GM12801 (cell line): ENCODE measurements around the gene CPHXL.

Source experiments
- TF ChIP-seq, protein P1 (sequence below): IDR thresholded peaks from one replicate; pipeline ENCODE4 v1.5.1; 2011; ENCODE audit warnings: control low read depth; ENCODE audit not compliant: insufficient read length; ENCODE audit errors: extremely low read depth

Gene CPHXL

DNA sequence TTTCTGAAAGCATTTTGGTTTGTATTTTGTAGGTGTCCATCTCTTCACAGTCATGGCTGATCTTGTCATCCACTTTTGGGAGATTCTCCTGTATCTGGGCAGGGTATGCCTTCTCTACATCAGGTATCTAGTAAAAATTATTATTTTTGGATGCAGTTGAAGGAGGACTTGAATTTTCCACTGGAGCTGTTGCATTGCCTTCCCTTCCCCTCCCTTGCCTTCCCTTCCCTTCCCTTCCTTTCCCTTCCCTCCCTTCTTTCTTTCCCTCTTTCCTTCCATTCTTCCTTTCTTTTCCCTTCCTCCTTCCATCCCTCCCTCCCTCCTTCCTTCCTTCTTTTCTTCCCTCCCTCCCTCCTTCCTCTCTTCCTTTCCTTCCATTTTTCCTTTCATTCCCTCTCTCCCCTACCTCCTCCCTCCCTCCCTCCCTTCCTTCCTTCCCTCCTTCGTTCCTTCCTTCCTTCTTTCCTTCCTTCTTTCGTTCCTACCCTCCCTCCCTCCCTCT is 33.8 kb upstream of the CPHXL start:
- TF ChIP-seq, protein P1, sequence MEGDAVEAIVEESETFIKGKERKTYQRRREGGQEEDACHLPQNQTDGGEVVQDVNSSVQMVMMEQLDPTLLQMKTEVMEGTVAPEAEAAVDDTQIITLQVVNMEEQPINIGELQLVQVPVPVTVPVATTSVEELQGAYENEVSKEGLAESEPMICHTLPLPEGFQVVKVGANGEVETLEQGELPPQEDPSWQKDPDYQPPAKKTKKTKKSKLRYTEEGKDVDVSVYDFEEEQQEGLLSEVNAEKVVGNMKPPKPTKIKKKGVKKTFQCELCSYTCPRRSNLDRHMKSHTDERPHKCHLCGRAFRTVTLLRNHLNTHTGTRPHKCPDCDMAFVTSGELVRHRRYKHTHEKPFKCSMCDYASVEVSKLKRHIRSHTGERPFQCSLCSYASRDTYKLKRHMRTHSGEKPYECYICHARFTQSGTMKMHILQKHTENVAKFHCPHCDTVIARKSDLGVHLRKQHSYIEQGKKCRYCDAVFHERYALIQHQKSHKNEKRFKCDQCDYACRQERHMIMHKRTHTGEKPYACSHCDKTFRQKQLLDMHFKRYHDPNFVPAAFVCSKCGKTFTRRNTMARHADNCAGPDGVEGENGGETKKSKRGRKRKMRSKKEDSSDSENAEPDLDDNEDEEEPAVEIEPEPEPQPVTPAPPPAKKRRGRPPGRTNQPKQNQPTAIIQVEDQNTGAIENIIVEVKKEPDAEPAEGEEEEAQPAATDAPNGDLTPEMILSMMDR = no peak

DNA sequence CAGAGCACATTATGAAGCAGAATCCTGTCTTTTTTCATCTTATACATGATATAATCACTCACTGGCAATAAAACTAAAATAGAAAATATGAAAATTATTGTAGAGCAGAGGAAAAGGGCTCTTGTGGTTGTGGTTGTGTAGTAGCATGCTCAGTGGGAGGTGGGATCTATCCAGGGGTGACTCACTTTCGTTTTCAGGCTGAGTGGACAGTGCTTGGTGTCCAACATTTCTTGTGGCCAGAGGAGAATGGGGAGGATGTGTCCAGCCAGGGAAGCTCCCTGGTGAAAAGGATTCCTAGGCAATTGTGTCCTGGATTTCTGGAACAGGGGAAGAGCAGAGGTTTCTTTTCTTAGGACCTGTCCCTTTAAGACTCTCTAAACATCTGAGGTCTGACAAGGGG is 31.9 kb upstream of the CPHXL start:
- TF ChIP-seq, protein P1 = no peak

- TF ChIP-seq, protein P1 = no peak
Observed at GRCh38 chr16:75754141-75754540, 27.9 kb upstream of the CPHXL start.

GRCh38 chr16:75750528-75750927 is 24.2 kb upstream of the CPHXL start:
- TF ChIP-seq, protein P1 = no peak

GRCh38 chr16:75746359-75746758 is 20.1 kb upstream of the CPHXL start:
- TF ChIP-seq, protein P1 = no peak

DNA sequence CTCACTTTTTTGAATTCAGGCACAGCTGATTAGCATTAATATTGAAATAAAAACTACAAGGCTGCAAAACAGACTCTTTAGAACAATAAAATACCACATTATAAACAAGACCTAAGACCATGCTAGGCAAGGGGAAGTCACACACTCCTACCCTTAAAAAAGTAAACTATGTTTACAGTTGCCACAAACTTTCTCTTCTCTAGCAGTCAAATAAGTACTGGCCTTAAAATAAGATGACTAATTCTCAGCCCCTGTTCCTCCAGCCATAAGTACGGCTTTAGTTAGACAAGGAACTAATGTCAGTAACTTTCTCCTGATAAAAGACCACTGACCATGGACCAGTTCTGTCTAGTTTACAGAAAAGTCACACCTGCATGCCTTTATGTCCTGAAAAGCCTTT is 19.5 kb upstream of the CPHXL start:
- TF ChIP-seq, protein P1 = no peak

- TF ChIP-seq, protein P1 = no peak
Observed at GRCh38 chr16:75745242-75745641, 19.0 kb upstream of the CPHXL start.

- TF ChIP-seq, protein P1 = no peak
Observed at GRCh38 chr16:75742424-75743047, 16.2 kb upstream of the CPHXL start.
